HFFc6 (cell line): ENCODE results near the gene FXYD7. TPM values are rescaled to one million over a fixed set of nuclear protein-coding genes. Genes with fewer than 3 reads are reported as not detected.

Source experiments
- DNase-seq: peaks from one replicate; pipeline ENCODE4 v3.0.0-alpha.2; 2018
- H3K27ac Mint-ChIP-seq: 2 replicates; pipeline ENCODE4 v1.8.0; 2020; ENCODE audit warnings: mild to moderate bottlenecking, mixed read lengths
- H3K27me3 Mint-ChIP-seq: 2 replicates; pipeline ENCODE4 v1.8.0; 2021; ENCODE audit warnings: mild to moderate bottlenecking, moderate library complexity, mixed read lengths; ENCODE audit not compliant: insufficient read depth
- H3K36me3 Mint-ChIP-seq: 2 replicates; pipeline ENCODE4 v1.8.0; 2021; ENCODE audit warnings: low read depth, mixed read lengths
- H3K4me1 Mint-ChIP-seq: 2 replicates; pipeline ENCODE4 v1.8.0; 2020; ENCODE audit warnings: low read depth, mixed read lengths
- H3K4me3 Mint-ChIP-seq: 2 replicates; pipeline ENCODE4 v1.8.0; 2020; ENCODE audit warnings: mild to moderate bottlenecking, moderate library complexity, mixed read lengths
- H3K9me3 Mint-ChIP-seq: 2 replicates; pipeline ENCODE4 v1.8.0; 2020; ENCODE audit warnings: mild to moderate bottlenecking, mixed read lengths
- total RNA-seq, 6 experiments: library from RNA; stranded (reverse); fragmentation: NEBNext Ultra II Directional; extraction: Animal tissue kit (Norgen Biotek cat#: 25700); gene quantifications; 2 replicates in 1 of 6; 3 replicates in 5 of 6; pipeline ENCODE4 v1.2.3, GENCODE V29; 2021
- TF ChIP-seq, protein P1 (sequence below): fragments of 200-600 bp; sonication (generic); IDR thresholded peaks from 2 replicates; pipeline ENCODE4 v1.5.0; 2021; ENCODE audit warnings: antibody characterized with exemption, mild to moderate bottlenecking

Gene FXYD7
- total RNA-seq, 6 experiments from 2014 or later, result 0.32 to 0.87 (median 0.68) TPM; not detected in 3

DNA sequence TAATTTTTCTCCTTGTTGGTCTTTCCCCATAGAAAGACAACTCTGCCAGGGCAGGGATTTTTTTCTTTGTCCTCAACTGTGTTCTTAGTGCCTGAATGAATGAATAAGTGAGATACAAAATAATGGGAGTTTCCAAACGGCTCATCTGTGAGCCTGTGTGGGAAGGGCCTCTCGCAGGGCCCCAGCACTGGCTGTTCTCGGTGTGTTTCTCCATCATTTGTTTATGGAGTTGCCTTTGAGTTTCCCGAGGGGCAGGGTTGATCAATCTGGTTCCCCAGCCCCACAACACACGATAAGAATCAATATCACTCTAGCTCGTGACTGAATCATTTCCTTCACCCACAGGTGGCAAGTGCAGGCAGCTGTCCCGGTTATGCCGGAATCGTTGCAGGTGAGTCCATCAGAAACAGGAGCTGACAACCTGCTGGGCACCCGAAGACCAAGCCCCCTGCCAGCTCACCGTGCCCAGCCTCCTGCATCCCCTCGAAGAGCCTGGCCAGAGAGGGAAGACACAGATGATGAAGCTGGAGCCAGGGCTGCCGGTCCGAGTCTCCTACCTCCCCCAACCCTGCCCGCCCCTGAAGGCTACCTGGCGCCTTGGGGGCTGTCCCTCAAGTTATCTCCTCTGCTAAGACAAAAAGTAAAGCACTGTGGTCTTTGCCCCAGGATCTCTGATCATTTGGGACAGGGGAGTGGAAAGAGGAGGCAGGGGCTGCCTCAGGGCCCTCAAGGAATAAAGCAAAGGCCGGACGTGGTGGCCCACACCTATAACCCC, 26.4 kb downstream of the FXYD7 start:
- H3K27ac Mint-ChIP-seq, result peak overlapping the region; percentile 51; the same call in 1 of the 2 replicates
- DNase-seq, result no peak

DNA sequence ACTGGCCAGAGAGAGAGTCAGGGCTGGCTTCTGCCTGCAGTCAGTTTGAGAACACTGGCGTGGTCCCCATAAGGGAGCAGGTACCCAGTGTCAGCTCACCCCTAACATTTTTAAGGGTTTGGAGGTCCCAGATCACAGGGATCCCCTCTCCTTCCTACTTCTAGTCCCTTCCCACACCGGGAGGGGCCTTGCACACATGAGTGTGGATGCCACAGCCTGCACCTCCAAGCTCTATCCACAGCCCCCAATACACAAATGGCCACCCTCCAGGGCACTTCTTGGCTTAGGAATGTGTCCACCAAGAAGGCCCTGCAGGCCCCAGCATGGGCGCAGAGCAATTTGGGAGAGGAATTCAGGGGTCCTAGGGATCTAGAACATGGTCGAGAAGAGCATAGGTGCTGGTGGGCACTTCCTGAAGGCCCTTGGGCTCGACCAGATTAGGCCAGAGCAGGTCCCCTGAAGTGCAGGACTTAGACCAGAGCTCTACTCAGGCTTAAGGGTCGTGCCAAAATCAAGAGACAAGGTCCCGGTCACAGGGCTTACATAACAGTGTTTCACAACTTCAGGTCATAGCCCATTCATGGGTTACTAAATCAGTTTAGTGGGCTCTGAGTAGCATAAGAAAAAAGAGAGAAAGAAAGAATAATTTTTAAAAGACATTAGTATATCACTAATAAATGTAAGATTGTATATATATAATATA, 27.5 kb downstream of the FXYD7 start:
- Mint-ChIP-seq H3K27ac (no peak overlapping the region; the same call in 1 of the 2 replicates), H3K36me3 (peaks cover 37% of the 10 kb centered on the region), H3K27me3 (peaks cover 2% of the 10 kb centered on the region), H3K9me3 (peaks cover 17% of the 10 kb centered on the region), H3K4me1 (peaks cover 39% of the 10 kb centered on the region), H3K4me3 (no peak overlapping the region)
- TF ChIP-seq, protein P1, sequence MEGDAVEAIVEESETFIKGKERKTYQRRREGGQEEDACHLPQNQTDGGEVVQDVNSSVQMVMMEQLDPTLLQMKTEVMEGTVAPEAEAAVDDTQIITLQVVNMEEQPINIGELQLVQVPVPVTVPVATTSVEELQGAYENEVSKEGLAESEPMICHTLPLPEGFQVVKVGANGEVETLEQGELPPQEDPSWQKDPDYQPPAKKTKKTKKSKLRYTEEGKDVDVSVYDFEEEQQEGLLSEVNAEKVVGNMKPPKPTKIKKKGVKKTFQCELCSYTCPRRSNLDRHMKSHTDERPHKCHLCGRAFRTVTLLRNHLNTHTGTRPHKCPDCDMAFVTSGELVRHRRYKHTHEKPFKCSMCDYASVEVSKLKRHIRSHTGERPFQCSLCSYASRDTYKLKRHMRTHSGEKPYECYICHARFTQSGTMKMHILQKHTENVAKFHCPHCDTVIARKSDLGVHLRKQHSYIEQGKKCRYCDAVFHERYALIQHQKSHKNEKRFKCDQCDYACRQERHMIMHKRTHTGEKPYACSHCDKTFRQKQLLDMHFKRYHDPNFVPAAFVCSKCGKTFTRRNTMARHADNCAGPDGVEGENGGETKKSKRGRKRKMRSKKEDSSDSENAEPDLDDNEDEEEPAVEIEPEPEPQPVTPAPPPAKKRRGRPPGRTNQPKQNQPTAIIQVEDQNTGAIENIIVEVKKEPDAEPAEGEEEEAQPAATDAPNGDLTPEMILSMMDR, result no peak
- DNase-seq, result no peak

More for the DNA sequence above, 26.4 kb downstream of the FXYD7 start:
- peaks cover 2% of the 10 kb centered on the region for H3K27me3 Mint-ChIP-seq
- TF ChIP-seq, protein P1, result no peak
- H3K36me3 Mint-ChIP-seq, result peaks cover 48% of the 10 kb centered on the region
- peaks cover 31% of the 10 kb centered on the region for H3K4me1 Mint-ChIP-seq
- peaks cover 26% of the 10 kb centered on the region for H3K9me3 Mint-ChIP-seq
- 0 out of 2 replicates have a peak overlapping the region, but pooled peaks have one; percentile 15 for H3K4me3 Mint-ChIP-seq

DNA sequence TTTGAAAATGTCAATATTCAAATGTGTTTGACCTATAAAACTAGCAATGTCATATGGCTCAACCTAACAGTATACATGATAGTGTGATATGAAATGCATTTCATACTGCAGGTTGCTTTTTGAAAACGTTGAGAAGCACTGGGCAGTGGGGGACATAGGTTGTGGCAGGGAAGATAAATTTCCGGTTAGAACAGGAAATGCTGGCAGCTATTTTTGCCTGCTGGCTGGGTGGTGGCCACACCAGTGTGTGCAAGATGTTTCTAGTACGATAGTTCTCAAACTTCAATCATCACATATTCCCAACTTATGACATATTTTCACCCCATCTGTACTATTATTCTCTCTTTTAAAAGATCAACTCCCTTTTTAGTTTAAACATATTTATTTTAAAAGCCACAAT, 28.7 kb downstream of the FXYD7 start:
- H3K4me3 Mint-ChIP-seq, result no peak overlapping the region
- DNase-seq, result no peak
- peaks cover 45% of the 10 kb centered on the region for H3K4me1 Mint-ChIP-seq
- H3K36me3 Mint-ChIP-seq, result peaks cover 24% of the 10 kb centered on the region
- H3K27ac Mint-ChIP-seq, result no peak overlapping the region
- peaks cover 4% of the 10 kb centered on the region for H3K9me3 Mint-ChIP-seq
- TF ChIP-seq, protein P1, result no peak
- peaks cover 2% of the 10 kb centered on the region for H3K27me3 Mint-ChIP-seq

DNA sequence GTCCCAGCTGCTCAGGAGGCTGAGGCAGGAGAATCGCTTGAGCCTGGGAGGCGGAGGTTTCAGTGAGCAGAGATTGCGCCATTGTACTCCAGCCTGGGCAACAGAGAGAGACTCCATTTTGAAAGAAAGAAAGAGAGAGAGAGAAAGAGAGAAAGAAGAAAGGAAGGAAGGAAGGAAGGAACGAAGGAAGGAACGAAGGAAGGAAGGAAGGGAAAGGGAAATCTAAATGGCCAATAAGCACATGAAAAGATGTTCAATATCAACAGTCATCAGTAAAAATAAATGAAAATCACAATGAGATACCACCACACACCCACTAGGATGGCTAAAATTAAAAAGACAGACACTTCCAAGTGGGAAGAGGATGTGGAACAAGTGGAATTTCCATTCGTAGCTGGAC, 31.2 kb downstream of the FXYD7 start:
- no peak for DNase-seq
- Mint-ChIP-seq H3K4me3 (no peak overlapping the region), H3K4me1 (peaks cover 20% of the 10 kb centered on the region), H3K27me3 (peaks cover 18% of the 10 kb centered on the region), H3K36me3 (peaks cover 9% of the 10 kb centered on the region; the same call in 1 of the 2 replicates), H3K9me3 (peaks cover 5% of the 10 kb centered on the region), H3K27ac (no peak overlapping the region)
- TF ChIP-seq, protein P1, result no peak

DNA sequence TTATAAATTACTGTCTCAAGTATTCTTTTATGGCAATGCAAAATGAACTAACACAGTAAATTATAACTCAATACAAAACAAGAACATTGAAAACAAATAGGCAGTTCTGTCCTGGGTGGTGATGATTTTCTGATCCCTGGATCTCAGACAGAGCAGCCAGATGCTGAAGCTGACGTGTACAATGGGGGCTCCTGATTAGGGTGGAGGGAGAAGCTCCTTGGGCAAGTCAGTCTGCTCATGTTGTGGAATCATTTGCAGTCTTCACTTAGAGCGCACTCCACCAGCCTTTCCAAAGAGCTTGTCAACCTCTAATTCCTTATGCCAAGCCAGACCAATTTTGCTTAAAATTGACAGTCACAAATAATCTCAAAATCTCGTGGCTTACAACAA, 33.1 kb downstream of the FXYD7 start:
- Mint-ChIP-seq H3K9me3 (peaks cover 5% of the 10 kb centered on the region), H3K36me3 (0 out of 2 replicates have a peak, but pooled peaks cover 8% of the 10 kb centered on the region), H3K27ac (peak overlapping the region; percentile 41; the same call in 1 of the 2 replicates), H3K4me1 (peaks cover 18% of the 10 kb centered on the region), H3K27me3 (peaks cover 25% of the 10 kb centered on the region), H3K4me3 (peak overlapping the region; percentile 42)
- DNase-seq, result no peak
- TF ChIP-seq, protein P1, result no peak
